HG03558 (cell line): ENCODE data around the gene C1orf174.
"Not testable (repeated sequence)": the region's sequence is repeated elsewhere in the genome, so short reads cannot be mapped to it uniquely, and the experiment has no call there.

ENCODE experiments used
- ATAC-seq: cut with Tn5 transposase; IDR thresholded peaks from one replicate; pipeline ENCODE4 v1.9.1; 2021; ENCODE audit warnings: moderate number of reproducible peaks; ENCODE audit not compliant: unreplicated experiment; ENCODE audit errors: extremely low read depth

Gene C1orf174

GRCh38 chr1:3926956-3927355 is 26.9 kb upstream of the C1orf174 start:
- ATAC-seq = no peak

- ATAC-seq = no peak
Measured at GRCh38 chr1:3925762-3926161, 25.7 kb upstream of the C1orf174 start.

GRCh38 chr1:3925256-3925655 is 25.2 kb upstream of the C1orf174 start:
- ATAC-seq = no peak

GRCh38 chr1:3924825-3925220 is 24.8 kb upstream of the C1orf174 start:
- ATAC-seq = no peak

- no peak for ATAC-seq
Measured at GRCh38 chr1:3924186-3924824, 24.2 kb upstream of the C1orf174 start.

- ATAC-seq = no peak
Measured at GRCh38 chr1:3923378-3924185, 23.5 kb upstream of the C1orf174 start.

GRCh38 chr1:3922851-3923250 is 22.8 kb upstream of the C1orf174 start:
- no peak for ATAC-seq

GRCh38 chr1:3922201-3922725 is 22.2 kb upstream of the C1orf174 start:
- ATAC-seq = no peak

GRCh38 chr1:3921765-3922164 is 21.7 kb upstream of the C1orf174 start:
- no peak for ATAC-seq

GRCh38 chr1:3919706-3920105 is 19.6 kb upstream of the C1orf174 start:
- no peak for ATAC-seq

GRCh38 chr1:3918966-3919611 is 19.0 kb upstream of the C1orf174 start:
- no peak for ATAC-seq

- not testable (repeated sequence) for ATAC-seq
Measured at GRCh38 chr1:3918359-3918758, 18.3 kb upstream of the C1orf174 start.

- ATAC-seq = no peak
Measured at GRCh38 chr1:3917761-3918160, 17.7 kb upstream of the C1orf174 start.

- ATAC-seq = no peak
Measured at GRCh38 chr1:3915551-3916121, 15.6 kb upstream of the C1orf174 start.

GRCh38 chr1:3914911-3915310 is 14.8 kb upstream of the C1orf174 start:
- no peak for ATAC-seq

- ATAC-seq = no peak
Measured at GRCh38 chr1:3914331-3914851, 14.3 kb upstream of the C1orf174 start.

GRCh38 chr1:3912809-3913685 is 13.0 kb upstream of the C1orf174 start:
- ATAC-seq = no peak

GRCh38 chr1:3911981-3912808 is 12.1 kb upstream of the C1orf174 start:
- ATAC-seq = no peak
